GM21619 (cell line): ENCODE measurements around the gene SETBP1.

ENCODE experiments used
- ATAC-seq: cut with Tn5 transposase; IDR thresholded peaks from one replicate; pipeline ENCODE4 v1.9.1; 2021; ENCODE audit not compliant: unreplicated experiment

SETBP1 gene

DNA sequence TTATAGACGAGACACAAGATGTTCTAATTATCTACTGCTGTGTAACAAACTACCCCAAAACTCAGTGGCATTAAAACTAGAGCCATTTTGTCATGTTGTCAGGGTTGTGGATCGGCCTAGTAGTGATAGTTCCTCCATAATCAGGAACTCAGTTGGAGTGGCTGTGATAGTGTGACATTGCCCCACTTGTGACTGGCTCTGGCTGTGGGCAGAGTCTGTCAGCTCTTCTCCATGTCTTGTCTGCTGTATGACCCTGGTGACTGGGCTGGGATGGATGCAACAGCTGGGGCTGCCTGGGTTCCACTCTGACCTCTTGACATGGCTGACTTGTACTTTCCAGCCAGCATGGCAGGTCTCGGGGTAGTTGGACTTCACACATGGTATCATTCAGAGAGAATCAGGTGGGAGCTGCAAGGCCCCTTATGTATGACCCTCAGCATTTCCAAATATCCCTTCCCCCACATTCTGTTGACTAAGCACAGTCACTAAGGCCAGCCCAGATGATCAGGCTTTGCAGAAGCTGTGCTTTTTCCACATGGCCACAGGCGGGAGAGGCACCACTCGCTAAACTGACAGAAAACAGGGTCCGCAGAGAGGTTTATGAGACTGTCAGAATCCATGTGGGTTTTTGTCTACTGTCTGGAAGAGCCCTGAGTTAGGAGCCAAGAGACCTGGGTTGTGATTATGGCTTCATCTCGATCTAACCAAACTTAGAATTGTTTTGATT is 50.3 kb downstream of the SETBP1 start:
- ATAC-seq = no peak

DNA sequence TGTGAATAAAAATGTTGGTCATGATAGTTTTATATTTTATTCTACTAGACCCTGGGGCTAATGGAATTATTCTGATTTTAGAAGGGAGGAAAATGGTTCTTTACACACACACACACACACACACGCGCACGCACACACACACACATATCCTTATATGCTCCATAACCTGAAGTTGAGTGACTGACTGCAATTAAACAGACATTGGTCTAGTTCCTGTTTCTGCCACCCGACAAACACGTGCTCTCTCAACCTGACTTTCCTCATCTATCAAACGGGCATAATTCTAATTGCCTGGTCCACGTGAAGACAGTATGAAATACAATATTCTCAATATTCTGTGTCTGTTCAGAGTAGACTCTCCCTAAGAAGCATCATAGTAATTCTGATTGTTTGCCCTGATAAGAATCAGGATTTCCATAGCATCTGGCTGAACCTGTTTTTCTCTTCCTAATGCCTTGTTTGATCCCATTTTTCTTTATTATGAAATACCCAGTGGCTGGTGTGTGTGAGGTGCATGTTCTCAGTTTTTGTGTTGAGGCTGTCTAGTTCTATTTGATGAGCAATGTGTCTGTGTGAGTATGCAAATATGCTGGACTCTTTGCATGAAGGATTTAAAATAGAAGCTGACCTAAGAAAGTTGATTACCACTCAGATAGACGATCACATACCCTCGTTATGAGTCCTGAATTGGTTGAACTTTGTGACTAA is 51.0 kb downstream of the SETBP1 start:
- peak; percentile 64 for ATAC-seq

DNA sequence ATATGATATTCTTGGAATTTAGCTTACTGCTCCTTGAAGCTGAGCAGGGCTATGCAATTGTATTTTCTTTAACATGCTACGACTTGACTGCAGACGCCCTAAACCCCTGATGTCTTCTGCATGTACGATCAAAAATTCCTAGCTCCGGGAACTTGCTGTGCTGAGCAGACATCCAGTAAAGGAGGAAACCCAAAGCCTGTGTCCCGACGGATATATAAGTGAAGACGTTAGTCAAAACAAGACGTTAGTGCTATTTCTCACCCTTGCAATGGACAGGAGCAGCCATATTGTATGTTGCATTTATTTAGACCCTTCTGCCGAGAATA is 51.5 kb downstream of the SETBP1 start:
- no peak for ATAC-seq

DNA sequence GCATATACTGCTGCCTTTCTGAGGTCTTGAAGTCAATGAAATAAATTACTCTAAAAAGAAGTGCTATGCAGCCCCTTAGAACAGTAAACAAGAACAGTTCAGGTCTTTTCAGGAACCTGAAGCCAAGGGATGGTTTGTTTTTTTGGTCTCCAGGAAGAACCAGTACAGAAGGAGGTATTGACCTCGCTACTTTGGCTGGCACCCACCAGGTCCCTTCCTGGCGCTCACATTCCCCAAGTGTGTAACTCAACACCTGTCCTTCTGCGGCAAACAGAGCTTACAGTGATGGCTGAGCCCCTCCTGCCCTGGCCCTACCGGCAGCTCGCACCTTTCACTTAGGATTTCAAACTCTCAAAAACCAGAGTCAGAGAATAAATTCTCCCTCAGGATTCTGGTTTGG is 51.9 kb downstream of the SETBP1 start:
- ATAC-seq = no peak

DNA sequence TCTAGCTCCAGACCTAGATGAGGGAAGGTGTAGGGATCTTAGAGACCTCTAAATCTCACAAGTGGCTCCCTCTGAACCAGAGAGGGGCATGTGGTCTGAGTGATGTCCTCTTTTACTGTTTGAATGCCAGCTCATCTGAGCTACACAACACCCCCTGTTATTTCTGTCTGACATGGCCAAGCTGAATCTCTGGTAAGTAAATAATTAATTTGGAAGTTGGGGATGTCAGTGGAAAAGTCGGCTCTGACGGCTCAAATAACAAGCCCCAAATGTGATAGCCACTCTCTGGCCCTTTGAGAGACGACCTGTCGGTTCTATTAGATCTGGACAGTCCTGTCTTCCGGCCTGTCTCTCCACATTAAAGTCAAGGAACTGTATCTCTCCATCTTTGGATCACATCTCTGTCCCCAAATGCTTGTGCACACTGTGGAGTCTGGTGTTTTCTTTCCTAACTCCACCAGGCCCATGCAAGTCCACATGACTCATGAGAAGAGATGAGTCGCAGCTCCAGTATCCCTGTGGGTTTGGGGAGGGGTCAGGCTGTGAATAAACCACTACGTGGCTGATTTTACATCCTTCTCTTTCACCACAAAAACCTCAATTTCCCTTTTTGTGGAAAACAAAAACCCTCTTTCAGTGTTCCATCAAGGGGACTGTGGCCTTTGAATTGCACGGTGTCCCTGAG is 52.5 kb downstream of the SETBP1 start:
- ATAC-seq = no peak

DNA sequence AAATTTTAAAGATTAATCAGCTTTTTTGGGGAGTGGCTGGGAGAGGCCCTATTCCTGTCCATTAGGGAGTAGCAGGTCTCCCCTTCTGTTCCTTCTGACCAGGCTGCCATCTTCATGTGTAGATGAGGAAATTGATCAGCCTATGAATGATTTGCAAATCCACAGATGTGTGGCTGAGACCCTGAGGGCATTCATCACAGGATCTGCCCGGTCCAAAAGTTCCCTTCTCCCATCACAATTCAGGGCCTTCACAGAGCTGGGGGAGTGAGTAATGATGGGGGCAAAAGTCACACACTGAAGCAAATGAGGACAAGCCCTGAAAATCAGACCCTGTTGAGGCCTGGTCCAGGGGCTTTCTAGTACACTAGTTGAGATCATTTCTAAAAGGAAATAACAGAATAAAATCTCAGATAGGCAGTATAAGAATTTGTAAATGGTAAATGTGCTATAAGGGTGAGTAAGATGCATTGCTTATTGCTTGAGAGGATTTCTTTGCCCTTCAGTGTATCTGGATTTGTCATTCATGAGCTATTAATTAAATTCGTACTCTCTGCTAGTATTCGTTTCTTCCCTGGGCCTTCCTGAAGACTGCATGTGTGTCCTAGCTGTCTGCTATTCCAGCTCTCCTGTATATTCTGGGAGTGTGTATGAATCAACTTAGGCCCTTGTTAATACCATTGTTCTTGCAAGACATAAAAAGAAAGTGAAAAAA is 53.2 kb downstream of the SETBP1 start:
- ATAC-seq = no peak

DNA sequence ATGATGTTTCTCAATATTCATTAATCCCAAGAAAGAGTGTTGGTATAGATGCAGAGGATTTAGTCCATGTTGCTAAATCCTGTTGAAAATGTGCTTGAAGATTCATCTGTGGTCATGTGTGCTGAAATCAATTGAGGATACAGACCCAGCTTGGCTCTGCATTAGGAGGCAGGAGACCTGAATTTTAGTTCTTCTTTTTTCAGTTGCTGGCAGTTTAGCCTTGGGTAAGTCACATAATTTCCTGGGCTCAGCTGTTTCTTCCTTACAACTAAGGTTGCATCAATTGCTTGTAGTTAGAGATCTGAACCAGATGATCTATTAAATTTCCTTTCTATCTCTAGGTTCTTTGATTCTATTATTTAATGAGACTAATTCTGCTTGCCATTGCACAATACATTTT is 54.4 kb downstream of the SETBP1 start:
- no peak for ATAC-seq

DNA sequence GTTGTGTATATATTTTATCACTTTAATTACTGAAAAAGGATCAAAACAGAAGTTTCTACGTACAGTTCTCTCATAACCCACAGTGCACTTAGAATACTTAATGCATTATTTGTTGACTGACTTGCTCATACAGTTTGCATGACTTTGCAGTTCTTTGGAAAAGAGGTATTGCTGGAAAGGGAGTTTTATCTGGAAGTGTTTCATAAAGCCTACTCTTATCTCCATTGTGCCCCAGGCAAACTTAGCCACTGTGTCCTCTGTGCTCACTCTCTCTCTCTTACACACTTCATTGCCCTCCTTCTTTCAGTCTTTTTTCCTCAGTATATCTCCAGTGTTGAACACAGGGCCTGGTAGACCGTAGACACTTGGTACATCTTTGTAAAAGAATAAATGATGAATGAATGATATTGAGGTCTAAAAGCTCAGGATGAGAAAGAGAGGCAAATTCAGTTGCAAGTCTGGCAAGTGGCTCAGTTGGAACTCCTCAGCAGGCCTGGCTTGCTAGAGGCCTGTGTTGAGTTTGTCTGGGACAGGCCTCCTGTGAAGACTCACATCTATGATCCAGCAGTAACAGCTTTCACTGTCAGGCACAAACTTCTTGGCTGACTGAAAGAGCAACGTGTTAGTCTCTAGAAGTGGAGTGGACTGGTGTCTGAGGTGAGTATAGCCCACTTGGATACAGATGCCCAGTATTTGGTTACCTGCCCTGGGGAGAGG is 56.1 kb downstream of the SETBP1 start:
- ATAC-seq = no peak

DNA sequence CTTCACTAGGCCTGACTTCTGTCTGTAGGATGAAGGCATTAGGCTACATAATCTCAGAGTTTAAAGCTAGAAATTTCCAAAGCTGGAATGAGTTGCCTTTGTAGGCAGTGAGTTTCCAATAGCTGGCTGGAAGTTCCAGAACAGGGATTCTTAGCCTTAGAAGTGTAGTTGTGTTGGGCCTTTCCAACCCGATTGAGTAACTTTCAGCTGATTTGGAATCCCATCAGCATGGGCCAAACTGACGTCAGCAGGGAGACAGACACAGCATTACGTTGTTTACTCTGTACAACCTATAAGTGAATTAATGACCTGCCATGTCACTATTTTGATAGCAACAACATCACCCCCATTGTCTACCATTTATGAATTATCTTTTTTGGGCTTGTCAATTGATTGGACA is 56.9 kb downstream of the SETBP1 start:
- no peak for ATAC-seq

DNA sequence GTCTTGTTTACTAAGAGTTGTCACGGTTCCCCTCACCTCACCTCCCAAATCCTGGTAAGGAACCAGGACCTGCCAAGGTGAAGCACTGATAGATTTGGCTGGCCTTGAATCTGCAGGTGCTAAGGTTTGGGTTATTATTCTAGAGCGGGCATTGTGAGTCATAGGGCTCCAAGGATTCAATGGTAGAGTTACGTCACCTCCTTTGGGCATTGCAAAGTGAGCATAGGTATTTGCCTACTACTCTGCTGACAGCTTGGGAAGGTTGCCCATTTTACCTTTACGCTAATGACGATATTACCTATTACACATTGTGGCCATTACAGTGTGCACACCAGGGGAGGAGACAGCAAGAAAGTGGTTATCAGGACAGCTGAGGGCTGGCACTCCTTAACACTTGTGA is 59.3 kb downstream of the SETBP1 start:
- no peak for ATAC-seq

DNA sequence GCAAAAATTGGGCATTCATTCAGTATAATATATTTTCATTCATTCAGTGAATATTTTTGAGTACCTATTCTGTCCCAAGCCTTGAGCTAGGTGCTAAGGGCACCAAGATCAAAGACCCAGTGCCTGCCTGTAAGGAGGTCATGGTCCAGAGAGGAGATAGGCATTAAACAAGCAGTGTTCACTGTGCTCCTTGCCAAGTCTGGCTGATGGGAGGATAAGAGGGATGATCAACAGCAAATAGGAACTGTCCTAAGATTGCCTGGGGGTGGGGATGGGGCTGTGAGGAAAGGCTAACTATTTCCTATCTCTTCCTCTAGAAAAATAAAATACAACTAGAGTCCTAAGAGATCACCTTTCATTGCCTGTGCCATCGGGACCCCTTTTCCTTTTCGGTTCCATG is 60.4 kb downstream of the SETBP1 start:
- ATAC-seq = no peak

DNA sequence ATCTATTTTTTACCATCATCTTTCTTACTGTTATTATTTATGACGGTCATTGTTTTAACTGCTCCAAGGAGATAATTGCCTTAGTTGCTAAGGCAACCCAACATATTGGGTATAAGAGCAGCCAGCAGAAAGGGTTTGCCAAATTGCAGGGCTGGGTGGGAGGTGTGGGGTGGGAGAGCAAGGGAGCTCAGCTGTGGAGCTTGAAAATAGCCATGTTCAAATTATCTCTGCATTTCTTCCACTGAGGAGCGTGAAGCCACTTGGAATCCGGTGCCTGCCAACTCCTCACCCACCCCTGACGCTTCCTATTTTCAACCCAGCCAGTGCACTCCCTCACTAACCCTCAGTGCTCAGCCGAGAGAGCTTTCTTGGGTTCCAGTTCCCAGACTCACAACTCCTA is 60.8 kb downstream of the SETBP1 start:
- ATAC-seq = no peak

DNA sequence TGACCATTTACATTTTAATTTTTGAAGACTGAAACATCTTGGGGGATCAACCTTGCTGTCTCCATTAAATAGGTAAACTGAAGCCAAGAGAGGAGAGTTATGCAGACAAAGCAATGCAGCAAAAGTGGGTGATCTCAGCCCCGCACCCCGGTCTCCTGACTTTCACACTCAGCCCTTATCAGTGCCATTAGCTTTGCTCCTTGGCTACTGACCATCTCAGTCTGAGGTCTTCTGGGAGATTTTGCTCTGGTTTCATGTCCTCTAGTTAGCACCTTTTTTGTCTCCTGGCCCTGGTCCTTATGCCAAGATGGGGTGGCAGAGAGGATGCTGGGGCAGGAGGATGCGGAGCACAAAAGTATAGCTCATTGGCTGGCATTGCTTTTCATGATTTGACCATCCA is 61.4 kb downstream of the SETBP1 start:
- no peak for ATAC-seq

DNA sequence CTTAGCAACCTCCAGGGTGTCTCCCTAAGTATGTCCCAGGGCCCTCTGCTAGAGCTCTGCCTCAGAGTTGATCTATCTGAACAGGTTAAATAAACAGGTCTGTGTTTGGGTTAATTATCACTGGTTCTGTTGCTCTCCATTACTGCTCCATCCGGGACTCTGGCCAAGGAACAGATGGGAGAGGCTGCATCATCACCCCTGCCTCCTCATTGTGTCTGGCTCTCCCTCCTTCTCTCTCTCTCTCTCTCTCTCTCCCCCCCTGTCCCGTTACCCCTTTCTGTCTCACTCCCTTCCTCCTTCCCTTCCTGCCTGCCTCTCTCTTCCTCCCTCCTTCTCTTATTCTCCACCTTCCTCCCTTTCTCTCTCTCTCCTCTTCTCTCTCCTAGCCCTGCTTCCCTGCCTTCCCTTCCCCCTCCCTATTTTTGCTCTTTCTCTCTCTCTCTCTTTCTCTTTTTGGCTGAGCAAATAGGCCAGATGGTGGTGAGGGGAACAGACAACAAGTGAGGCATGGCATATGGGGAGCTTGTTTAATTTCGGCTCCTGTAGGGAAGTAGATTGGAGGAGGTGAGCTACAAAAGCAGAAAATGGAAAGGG is 62.1 kb downstream of the SETBP1 start:
- no peak for ATAC-seq

DNA sequence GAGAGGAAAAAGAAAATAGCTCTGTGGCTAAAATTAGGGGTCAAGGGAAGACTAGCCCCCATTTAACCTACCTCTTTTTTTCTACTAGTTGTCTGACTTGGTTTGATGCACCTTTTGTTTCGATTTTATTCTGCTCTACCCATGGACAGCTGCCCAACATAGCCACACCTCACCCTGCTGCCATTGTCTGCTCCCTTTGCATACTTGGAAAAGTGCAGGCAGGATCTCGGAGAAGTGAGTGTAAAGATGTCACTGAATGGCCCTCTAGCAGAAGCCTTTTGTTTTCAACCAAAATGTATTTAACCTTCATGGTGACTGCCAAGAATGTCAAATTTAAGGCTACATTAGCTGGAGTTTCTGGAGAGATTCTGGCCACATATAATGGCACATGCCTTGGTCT is 62.9 kb downstream of the SETBP1 start:
- no peak for ATAC-seq

DNA sequence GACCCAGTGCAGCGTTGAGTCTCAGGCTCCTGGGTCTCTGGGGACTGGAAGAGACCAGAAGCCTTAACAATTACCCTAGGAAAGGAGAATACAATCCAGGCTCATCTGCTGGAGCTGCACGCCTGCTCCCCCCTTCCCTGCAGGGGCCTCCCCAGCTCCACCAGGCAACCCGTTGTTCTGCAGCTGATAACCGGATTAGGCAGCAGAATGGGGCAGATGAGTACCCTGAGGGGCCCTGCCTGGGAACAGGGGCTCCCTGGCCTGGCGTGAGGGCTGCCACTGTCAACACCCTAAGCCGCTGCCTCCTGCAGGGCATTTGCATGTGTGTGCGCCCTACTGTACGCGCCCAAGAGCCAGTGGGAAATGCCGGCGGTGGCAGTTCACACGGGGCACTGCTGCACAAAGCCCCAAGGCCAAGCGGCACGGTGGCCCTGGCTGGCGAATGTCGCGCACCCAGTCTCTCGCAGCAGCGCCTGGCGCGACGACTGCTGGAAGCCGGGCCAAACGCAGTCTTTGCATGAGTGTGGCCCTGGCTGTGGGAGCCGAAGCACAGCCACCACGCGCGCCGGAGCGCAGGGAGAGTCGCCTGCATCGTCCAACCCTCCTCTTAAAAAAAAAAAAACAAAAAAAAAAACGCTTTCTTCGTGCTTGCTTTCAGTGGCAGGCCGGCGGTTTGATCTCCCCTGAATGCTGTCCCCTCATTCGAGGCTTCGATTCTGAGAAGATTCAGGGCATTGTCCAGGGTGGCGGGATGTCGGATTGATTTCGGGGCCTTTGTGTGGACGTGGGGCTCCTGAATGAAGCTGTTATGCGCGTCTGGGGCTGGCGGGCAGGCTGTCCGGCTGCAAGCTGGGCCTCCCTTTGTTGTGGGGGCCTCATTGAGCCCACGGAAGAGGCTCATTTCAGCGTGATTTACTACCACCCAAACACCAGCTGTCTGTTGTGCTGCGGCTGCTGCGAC is 63.8 kb downstream of the SETBP1 start:
- no peak for ATAC-seq

DNA sequence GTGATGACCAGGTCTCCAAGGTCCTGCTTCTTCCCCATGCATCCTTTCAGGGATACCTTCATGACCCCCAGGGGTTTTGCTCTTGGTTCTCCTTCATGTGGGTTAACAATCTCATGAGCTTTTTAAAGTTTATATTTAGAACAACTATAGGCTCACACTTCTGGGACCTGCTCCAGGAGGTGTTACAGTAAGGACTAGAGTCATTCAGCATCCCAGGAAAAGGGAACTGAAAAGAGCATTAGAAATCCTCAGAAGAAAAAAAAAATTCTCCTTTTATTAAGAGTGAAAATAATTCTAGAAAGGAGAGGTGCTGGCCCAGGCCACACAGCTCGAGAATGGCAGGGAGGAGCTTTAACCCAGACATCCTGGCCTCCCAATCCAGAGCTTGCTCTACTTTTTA is 66.5 kb downstream of the SETBP1 start:
- no peak for ATAC-seq

DNA sequence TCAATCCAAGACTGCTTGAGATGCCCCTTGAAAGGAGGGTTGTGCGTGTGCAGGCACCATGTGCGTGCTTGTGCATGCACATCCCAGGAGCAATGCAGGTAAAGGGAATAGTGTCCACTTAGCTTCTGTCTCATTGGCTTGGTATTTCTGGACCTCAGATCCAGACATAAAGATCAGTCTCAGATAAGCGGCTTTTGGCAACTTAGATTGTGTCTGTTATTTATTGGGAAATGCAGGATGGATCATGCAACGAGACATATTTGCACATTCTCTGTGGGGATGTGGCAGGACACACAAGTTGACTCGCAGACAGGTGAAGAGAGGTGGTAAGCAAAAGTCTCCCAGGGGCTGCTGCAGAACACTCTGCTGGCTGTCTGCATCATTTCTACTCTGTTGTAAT is 67.9 kb downstream of the SETBP1 start:
- no peak for ATAC-seq

DNA sequence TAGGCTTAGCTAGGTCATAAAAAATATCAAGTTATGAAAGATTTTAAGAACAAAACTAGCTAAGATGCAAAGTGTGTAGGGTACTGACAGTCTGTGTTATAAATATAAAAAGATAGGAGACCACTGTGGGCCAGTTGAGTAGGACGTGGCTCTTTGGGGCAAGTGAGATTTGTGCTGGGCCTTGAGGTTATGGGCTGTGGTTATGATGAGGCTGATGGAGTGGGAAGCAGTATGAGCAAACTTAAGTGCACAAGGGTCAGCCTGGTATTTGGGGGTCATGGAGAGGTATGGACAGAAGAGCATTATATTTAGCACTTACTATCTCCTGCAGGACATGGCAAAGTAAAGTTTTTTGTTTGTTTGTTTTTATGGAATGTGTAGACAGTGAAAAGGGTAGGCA is 70.1 kb downstream of the SETBP1 start:
- no peak for ATAC-seq

DNA sequence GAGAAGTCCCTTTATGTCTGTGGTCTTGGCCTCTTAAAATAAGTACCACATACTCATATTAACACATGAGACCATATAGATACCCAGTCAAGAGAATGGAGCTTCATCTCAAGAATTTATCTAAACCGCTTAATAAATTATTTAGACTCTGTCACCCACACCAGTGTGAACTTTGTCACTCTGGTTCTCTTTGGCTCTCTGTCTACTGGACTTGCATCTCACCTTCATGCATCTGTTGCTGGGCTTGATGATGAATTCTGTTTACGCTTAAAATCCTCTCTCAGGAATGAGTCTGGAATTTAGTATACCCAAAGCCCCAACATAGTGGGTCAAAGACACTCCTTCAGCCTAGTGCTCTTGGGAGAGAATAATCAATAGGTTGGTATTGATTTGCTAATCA is 73.9 kb downstream of the SETBP1 start:
- ATAC-seq = no peak
